LHCN-M2 (cell line): Measurements from ENCODE around the gene DCAF7. TPM values are rescaled to one million over a fixed set of nuclear protein-coding genes. Genes with fewer than 3 reads are reported as not detected.

Source experiments
- DNase-seq: peaks from one replicate; pipeline ENCODE4 v3.0.0-alpha.2; 2012; ENCODE audit warnings: low read depth
- total RNA-seq: library from RNA; depleted of rRNA; stranded (reverse); fragments of >200 nt; gene quantifications from 2 replicates; pipeline ENCODE4 v1.2.3, GENCODE V29; 2014; rRNA removed

Gene DCAF7
- total RNA-seq, 1 experiment from 2014 or later = 41.0 TPM

DNA sequence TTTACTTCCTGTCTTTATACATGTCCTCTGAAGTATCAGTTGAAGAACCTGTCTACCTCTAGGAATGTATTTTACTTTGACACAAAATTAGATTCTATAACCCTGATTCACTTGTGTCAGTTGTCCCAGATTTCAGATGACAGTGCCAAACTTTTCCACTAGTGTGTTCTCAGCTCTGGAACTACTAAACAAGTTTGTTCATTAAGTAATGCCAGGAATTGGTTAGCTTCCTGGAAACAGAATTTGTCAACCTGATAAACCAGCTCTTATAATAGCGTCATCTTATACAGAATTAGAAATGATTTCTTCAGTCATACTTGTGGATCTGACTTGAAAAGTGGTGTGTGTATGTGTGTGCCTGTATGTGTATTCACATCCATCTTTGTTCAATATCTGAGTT is 79.3 kb downstream of the DCAF7 start:
- DNase-seq = no peak

DNA sequence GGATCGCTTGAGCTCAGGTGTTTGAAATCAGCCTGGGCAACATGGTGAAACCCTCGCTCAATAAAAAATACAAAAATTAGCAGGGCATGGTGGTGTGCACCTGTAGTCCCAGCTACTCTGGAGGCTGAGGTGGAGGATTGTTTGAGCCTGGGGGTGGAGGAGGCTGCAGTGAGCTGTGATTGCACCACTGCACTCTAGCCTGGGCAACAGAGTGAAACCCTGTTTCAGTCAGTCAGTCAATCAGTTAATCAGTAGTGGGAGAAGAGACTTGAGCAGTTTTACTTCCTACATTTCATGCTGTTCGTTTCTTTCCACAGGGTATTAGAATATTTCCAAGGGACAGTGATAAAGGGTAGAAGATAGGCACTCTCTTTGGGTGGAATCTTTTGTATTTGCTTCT is 80.8 kb downstream of the DCAF7 start:
- DNase-seq = no peak

DNA sequence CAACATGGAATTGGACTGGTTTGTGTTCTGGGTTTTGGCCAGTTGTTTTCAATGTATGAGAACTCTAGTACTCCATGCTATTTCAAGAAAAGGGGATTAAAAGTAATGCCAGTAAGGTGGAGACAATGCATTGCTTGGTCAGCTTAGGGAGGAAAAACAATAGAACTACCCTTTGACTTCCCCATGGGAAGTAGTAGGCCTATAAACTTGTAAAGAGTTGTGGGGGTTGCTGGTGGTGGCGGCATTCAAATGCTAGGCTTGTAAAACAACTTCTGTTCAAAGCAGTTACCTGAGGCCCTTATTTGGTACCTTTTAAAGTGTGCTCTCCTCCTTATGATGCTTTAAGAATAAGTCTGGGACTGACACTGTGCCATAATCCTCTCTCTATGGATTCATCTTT is 81.3 kb downstream of the DCAF7 start:
- DNase-seq = no peak

DNA sequence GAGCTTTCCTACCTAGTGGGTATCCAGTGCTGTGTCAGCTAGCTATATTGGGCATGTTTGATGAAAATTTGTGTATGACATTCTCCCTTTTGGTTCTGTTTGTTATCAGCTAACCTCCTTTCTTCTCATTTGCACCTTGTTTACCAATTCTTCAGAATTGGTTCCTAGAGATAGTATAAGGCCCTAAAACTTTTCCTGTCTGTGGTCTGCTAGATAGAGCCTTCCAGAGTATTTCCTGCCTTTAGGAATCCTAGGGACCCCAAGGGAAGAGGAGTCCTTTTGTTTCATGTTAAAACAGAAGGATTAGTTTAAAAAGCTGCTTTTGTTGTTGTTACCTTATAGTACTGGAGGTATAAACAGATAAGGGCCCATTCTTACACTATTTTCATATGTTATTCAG is 83.5 kb downstream of the DCAF7 start:
- DNase-seq = no peak

DNA sequence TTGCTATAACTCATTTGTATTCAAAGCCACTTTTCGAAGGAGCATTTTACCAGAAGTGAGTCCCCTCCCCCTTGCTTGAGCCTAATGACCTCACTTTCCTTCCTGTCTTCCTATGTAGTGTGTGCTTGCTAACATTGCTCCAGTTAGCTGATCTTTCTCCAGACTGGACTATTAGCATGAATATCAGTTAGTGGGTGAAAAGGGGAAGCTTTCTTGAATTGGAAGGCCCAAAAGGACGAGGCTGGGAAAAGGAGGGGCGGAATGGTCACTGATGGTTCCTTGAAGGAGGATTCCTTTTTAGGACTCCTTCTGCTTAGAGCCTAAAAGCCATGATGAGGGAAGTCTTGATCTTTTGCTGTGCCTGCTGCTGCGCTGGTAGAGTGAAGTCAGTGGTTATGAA is 83.9 kb downstream of the DCAF7 start:
- no peak for DNase-seq

DNA sequence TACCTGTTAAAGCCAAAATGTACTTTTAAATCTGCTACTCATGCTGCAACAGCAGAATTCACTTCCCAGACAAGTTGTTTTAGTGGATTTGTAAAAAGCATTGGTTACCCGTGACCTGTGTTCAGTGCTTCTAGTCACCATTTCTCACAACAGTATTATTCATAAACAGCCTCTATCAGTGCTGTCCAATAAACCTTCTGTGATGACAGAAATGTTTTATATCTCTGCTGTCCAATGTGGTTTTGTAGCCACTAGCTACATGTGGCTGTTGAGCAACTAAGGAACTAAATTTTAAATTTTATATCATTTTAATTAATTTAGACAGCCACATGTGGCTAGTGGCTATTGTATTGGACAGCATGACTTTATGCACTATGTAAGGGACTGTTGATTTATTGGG is 84.5 kb downstream of the DCAF7 start:
- DNase-seq = no peak

DNA sequence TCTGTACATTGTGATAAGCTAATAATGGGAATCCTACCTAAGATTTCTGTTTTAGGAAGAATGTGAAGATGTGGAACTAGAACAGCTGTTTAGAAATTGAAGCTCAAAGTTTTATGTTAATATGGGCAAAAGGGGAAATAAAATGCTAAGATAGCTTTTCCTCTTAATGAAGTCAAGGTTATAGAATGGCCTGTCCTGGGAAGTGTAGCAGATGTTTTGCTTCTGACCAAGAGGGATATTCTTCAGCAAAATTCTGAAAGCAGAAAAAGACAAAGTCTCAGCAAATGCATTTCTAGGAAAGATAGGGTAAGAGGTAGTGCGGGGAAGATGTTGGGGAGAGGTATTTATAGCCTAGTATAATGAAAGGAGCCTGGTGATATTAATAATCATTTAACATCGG is 85.0 kb downstream of the DCAF7 start:
- DNase-seq = no peak

DNA sequence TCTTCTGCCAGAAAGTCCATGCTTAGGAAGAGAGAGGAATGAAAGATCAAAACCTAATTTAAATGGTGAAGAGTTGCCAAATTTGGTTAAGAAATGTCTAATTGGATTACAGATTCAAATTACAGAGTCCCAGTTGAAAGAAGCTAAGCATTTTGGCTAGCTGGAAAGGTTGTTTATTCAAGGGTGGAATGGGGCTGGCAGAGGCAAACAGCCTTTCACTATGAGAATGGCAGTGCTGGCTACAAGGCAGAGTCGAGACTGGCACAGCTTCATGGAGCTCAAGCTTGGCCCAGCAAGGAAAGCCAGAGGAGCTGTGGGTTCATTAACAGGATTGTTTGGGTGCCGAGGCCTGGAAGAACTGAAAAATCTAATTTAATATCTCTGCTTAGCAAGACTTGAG is 85.5 kb downstream of the DCAF7 start:
- DNase-seq = no peak

DNA sequence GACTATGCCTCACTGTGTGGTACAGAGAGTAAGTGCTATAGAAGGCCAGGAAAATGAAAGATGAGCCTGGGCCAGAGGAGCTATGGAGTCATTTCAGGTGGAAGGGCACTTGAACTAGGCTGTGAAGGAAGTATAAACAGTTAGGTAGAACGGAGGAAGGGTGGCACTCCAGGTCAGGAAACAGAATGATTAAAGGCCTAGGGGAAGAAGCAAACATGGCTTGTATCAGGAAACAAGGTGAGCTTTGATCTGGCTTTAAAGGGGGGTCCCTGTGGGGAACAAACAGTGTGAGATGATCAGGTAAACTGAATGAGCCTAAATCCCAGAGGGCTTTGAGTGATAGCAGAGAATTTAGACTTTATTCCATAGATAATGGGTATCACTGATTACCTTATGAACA is 88.8 kb downstream of the DCAF7 start:
- DNase-seq = no peak

DNA sequence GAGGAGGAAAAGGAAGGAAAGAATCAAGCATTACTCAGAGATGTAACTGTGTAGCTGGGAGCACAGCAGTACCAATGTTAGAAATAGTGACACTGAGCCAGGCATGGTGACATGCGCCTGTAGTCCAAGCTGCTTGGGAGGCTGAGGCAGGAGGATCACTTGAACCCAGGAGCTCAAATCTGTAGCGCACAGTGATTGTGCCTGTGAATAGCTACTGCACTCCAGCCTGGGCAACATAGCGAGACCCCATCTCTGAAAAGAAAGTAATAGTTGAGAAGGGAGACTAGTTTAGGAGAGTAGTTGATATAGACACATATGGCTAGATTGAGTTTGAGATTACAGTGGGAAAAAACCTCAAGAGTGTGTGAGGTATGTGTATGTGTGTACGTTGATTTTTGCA is 89.8 kb downstream of the DCAF7 start:
- no peak for DNase-seq

DNA sequence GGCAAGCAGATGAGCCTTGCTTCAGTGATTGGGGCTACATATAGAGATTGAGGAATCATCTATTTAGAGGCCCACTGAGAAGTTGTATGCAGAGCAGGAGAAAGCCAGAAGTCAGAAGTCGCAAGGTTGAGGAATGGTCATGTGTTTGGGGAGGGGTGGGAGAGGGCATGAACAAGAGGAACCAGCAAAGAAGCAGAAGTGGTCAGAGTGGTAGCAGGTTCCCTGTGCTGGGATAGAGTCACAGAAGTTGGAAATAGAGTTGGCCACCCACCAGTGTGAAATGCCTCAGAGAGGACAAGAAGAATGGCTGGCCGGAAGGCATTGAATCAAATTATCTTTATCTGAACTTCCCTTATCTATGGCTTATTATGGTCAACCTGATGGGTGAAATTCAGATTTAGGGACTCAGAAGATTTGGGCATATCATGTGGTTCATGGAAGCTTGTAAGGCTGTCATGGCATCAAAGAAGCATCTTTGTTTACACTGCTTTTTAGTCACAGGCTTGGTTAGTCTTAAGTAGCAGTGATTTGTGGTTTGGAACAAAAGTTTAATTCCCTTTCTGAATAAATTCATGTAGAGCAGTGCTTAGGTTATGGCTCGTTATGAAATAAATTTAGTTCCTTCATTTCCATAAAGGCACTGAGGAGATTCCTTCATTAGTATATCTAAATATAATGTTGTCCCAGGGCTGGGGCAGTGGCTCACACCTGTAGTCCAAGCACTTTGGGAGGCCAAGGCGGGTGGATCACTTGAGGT is 91.6 kb downstream of the DCAF7 start:
- DNase-seq = no peak

Other genes with a start within 250 kb of the DCAF7 start
- 3.8 and 6.7 TPM in 2 replicates for gene CYB561, start 104.2 kb upstream of the DCAF7 start, total RNA-seq
- 0.63 TPM in 1 of 2 replicates, not detected in the other for gene ACE, start 73.4 kb upstream of the DCAF7 start, total RNA-seq
- not detected in 2 replicates for gene KCNH6, start 27.1 kb upstream of the DCAF7 start, total RNA-seq
- gene TACO1, start 50.4 kb downstream of the DCAF7 start, total RNA-seq = 18.3 and 18.6 TPM in 2 replicates
- gene MAP3K3, start 71.9 kb downstream of the DCAF7 start, total RNA-seq = 31.5 TPM in 2 replicates
- 10.5 and 11.7 TPM in 2 replicates for gene LIMD2, start 149.6 kb downstream of the DCAF7 start, total RNA-seq
- 21.6 and 21.7 TPM in 2 replicates for gene STRADA, start 191.3 kb downstream of the DCAF7 start, total RNA-seq
- gene CCDC47, start 223.1 kb downstream of the DCAF7 start, total RNA-seq = 51.3 and 60.3 TPM in 2 replicates
- 38.1 and 49.6 TPM in 2 replicates for gene DDX42, start 223.7 kb downstream of the DCAF7 start, total RNA-seq